WTC11 (cell line): ENCODE measurements around the gene SLC66A2.

Experiments
- ESRRA ChIP-seq: sonication (generic); formaldehyde crosslinking; IDR thresholded peaks from 2 replicates; pipeline ENCODE4 v1.8.1; 2022; ENCODE audit warnings: mild to moderate bottlenecking, missing genetic modification reagents, borderline replicate concordance
- IRF2 ChIP-seq: sonication (generic); formaldehyde crosslinking; IDR thresholded peaks from 2 replicates; pipeline ENCODE4 v1.8.0; 2022; ENCODE audit warnings: low read depth, missing genetic modification reagents, borderline replicate concordance
- JUN ChIP-seq: sonication (generic); formaldehyde crosslinking; IDR thresholded peaks from 2 replicates; pipeline ENCODE4 v1.8.0; 2023; ENCODE audit warnings: mild to moderate bottlenecking, missing genetic modification reagents
- TF ChIP-seq, protein P1 (sequence below): sonication (generic); formaldehyde crosslinking; conservative IDR thresholded peaks from 2 replicates; pipeline ENCODE4 v1.8.1; 2022; ENCODE audit warnings: mild to moderate bottlenecking, missing genetic modification reagents
- TF ChIP-seq, protein P2 (sequence below): fragments of 200-600 bp; IDR thresholded peaks from 2 replicates; pipeline ENCODE4 v1.8.0; 2022; ENCODE audit warnings: antibody characterized with exemption
- TF ChIP-seq, protein P3 (sequence below): sonication (generic); formaldehyde crosslinking; IDR thresholded peaks from 2 replicates; pipeline ENCODE4 v1.8.0; 2022; ENCODE audit warnings: mild to moderate bottlenecking, missing genetic modification reagents
- TF ChIP-seq, protein P4 (sequence below): sonication (generic); formaldehyde crosslinking; IDR thresholded peaks from 2 replicates; pipeline ENCODE4 v1.8.0; 2023; ENCODE audit warnings: missing genetic modification reagents
- TF ChIP-seq, protein P5 (sequence below): fragments of 250-450 bp; sonication (Bioruptor Pico); IDR thresholded peaks from 2 replicates; pipeline ENCODE4 v2.1.2; 2022; ENCODE audit warnings: mild to moderate bottlenecking, moderate library complexity
- TF ChIP-seq, protein P6 (sequence below): sonication (generic); formaldehyde crosslinking; IDR thresholded peaks from 2 replicates; pipeline ENCODE4 v1.8.0; 2022; ENCODE audit warnings: mild to moderate bottlenecking, missing genetic modification reagents

DNA sequence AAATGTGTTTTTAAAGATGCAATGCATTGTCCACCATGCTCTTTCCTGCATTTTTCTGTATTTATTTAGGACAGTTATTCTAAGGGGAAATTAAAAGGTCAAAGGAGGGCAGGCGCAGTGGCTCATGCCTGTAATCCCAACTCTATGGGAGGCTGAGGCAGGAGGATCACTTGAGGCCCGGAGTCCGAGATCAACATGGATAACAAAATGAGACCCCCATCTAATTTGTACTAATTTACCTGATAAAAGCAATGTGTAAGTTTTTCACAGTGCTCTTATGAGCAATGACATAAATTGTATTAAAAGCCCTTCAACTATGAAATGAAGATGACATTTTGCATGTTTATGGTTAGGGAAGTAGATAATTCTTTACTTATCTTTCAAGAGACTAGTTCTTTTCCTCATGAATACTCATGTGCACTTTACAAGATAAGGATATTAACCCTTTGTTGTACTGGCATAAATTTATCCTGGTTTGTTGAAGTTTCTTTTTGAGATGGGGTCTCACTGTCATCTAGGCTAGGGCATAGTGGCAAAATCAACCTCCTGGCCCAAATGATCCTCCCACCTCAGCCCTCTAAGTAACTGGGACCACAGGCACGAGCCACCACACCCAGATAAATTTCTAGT lies 22.7 kb upstream of the SLC66A2 start:
- TF ChIP-seq, protein P1, sequence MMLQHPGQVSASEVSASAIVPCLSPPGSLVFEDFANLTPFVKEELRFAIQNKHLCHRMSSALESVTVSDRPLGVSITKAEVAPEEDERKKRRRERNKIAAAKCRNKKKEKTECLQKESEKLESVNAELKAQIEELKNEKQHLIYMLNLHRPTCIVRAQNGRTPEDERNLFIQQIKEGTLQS (CRISPR knock-in tag): no peak
- TF ChIP-seq, protein P2, sequence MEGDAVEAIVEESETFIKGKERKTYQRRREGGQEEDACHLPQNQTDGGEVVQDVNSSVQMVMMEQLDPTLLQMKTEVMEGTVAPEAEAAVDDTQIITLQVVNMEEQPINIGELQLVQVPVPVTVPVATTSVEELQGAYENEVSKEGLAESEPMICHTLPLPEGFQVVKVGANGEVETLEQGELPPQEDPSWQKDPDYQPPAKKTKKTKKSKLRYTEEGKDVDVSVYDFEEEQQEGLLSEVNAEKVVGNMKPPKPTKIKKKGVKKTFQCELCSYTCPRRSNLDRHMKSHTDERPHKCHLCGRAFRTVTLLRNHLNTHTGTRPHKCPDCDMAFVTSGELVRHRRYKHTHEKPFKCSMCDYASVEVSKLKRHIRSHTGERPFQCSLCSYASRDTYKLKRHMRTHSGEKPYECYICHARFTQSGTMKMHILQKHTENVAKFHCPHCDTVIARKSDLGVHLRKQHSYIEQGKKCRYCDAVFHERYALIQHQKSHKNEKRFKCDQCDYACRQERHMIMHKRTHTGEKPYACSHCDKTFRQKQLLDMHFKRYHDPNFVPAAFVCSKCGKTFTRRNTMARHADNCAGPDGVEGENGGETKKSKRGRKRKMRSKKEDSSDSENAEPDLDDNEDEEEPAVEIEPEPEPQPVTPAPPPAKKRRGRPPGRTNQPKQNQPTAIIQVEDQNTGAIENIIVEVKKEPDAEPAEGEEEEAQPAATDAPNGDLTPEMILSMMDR: no peak
- TF ChIP-seq, protein P3, sequence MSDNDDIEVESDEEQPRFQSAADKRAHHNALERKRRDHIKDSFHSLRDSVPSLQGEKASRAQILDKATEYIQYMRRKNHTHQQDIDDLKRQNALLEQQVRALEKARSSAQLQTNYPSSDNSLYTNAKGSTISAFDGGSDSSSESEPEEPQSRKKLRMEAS (CRISPR knock-in tag): no peak
- TF ChIP-seq ESRRA (CRISPR knock-in tag): no peak
- TF ChIP-seq, protein P4, sequence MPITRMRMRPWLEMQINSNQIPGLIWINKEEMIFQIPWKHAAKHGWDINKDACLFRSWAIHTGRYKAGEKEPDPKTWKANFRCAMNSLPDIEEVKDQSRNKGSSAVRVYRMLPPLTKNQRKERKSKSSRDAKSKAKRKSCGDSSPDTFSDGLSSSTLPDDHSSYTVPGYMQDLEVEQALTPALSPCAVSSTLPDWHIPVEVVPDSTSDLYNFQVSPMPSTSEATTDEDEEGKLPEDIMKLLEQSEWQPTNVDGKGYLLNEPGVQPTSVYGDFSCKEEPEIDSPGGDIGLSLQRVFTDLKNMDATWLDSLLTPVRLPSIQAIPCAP (CRISPR knock-in tag): no peak
- TF ChIP-seq JUN (CRISPR knock-in tag): no peak
- TF ChIP-seq, protein P5, sequence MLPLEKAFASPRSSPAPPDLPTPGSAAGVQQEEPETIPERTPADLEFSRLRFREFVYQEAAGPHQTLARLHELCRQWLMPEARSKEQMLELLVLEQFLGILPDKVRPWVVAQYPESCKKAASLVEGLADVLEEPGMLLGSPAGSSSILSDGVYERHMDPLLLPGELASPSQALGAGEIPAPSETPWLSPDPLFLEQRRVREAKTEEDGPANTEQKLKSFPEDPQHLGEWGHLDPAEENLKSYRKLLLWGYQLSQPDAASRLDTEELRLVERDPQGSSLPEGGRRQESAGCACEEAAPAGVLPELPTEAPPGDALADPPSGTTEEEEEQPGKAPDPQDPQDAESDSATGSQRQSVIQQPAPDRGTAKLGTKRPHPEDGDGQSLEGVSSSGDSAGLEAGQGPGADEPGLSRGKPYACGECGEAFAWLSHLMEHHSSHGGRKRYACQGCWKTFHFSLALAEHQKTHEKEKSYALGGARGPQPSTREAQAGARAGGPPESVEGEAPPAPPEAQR (CRISPR knock-in tag): no peak
- TF ChIP-seq, protein P6, sequence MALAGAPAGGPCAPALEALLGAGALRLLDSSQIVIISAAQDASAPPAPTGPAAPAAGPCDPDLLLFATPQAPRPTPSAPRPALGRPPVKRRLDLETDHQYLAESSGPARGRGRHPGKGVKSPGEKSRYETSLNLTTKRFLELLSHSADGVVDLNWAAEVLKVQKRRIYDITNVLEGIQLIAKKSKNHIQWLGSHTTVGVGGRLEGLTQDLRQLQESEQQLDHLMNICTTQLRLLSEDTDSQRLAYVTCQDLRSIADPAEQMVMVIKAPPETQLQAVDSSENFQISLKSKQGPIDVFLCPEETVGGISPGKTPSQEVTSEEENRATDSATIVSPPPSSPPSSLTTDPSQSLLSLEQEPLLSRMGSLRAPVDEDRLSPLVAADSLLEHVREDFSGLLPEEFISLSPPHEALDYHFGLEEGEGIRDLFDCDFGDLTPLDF (CRISPR knock-in tag): no peak
- TF ChIP-seq IRF2: no peak
